ENCODE measurements around the gene PTPN20. TPM values are rescaled to one million over a fixed set of nuclear protein-coding genes. Genes with fewer than 3 reads are reported as not detected.

PTPN20 gene
- total and polyA plus RNA-seq, 2 of the 8 experiments (the other 6 are each of a cell fraction or from before 2014, with no cell fraction given): not detected

- TF ChIP-seq CHD7 (IDR thresholded peaks at IDR 0.05; ENCODE audit: insufficient replicate concordance, low read length) (no peak), MAFK (IDR thresholded peaks at IDR 0.05; ENCODE audit: low read depth, low read length) (no peak), PHF8 (conservative IDR thresholded peaks at IDR 0.05; ENCODE audit: low read depth, low read length) (no peak), GTF2F1 (IDR thresholded peaks at IDR 0.05; ENCODE audit: borderline replicate concordance, low read depth, low read length) (no peak), MAX (IDR thresholded peaks at IDR 0.05) (no peak), TCF12 (IDR thresholded peaks at IDR 0.05; ENCODE audit: low read depth, low read length) (no peak), GABPA (IDR thresholded peaks at IDR 0.05; ENCODE audit: borderline replicate concordance, insufficient read depth, low read length) (no peak), YY1 (IDR thresholded peaks at IDR 0.05; ENCODE audit: low read depth, low read length) (no peak), BRCA1 (IDR thresholded peaks at IDR 0.05; ENCODE audit: low read depth, low read length) (no peak)
Measured at GRCh38 chr10:47050618-47051455, 139.6 kb downstream of the PTPN20 start (continued).
